Activated CD4-positive, alpha-beta T cell treated with anti-CD3 and anti-CD28 coated beads, Interleukin-2, Interleukin-6, amounts not matched to agents 100 ng/mL and 50 ng/mL, durations not matched to agents 16 hours and 8 hours (primary cell): ENCODE data around the gene KLHL17.
A peak's percentile ranks its signal among the peaks of the same experiment; 100 is the strongest.
"Not testable (repeated sequence)": the region's sequence is repeated elsewhere in the genome, so short reads cannot be mapped to it uniquely, and the experiment has no call there.

Source experiments
- DNase-seq: peaks from one replicate; pipeline ENCODE4 v3.0.0-alpha.2; 2020

Gene KLHL17

DNA sequence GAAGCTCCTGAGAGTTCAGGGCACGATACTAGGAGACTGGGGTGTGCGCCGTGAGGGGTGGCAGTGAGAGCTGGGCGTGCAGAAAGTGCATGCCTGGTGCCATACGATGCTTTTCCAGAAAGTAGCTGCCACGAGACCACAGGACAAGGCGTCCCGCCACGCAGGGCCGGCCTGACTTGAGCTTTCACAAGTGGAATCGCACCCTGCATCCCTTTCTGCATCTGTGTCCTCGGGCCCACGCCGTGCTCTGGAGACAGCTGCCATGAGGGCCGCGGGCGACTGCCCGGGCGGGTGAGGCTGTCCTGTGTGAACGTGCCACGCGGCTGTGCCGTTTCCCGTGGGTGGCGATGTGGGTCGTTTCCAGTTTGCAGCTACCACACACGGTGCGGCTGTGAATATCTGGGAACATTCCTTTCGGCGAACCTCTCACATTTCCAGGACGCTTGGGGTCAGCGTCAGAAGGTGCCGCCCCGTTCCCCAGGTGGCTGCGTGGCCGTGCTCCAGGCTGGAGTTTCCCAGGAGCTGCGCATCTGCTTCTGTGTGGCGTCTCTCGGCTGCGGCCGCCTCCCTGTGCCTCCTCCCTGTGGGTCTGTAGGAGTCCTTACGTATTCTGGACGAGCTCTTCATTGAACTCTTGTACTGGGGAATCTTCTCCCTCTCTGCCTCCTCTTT lies 22.5 kb downstream of the KLHL17 start:
- no peak for DNase-seq

DNA sequence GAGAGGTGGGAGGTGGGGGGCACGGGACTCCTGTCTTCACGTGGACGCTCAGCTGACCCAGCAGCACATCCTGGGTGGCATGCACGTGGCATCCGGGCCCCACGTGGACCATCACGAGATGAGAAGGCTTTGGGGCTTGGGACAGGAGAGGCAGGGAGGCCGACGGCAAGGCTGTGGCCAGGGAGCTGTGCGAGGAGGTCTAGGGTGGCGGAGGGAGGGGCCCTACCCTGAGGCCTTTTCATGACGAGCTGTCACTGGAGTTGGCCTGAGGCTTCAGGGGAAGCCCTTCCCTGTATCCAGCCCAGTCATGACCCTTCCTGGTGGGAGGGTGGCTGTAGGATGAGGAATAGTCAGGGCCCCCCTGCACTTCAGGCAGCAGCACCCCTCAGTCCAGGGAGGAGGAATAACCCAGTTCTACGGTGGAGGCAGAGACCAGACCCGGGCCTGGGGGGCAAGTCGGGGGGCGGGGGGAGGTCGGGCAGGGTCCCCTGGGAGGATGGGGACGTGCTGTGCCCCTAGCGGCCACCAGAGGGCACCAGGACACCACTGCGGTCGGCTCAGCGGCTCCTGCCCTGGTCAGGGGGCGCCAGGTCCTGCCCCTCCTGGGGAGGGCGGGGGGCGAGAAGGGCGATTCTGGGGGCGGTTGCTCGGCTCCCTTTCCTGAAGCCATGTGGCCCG lies 23.6 kb downstream of the KLHL17 start:
- peak; percentile 61 for DNase-seq

DNA sequence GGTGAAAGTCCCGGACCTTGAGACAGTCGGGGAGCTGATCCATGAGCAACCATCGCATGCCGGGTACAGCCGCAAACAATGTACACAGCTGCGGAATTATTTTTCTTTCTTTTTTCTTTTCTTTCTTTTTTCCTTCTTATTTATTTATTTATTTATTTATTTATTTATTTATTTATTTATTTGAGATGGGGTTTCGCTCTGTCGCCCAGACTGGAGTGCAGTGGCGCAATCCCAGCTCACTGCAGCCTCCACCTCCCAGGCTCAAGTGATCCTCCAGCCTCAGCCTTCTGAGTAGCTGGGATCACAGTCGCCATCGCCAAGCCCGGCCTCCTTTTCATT lies 24.1 kb downstream of the KLHL17 start:
- no peak for DNase-seq

DNA sequence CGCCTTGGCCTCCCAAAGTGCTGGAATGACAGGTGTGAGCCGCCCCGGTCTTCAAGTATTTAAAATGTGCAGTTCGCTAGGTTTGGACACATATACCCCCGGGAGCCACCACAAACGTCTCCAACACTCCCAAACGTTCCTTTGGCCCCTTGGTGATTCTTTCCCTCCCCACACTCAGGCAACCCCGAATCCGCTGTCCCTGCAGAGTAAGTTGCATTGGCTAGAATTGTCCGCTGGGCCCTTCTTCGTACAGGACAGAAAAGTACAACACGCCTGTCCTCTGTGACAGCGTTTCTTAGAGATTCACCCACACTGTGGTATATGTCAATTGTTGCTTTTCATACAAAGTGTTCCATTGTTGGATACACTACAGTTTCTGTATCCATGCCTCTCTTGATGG lies 24.7 kb downstream of the KLHL17 start:
- no peak for DNase-seq

DNA sequence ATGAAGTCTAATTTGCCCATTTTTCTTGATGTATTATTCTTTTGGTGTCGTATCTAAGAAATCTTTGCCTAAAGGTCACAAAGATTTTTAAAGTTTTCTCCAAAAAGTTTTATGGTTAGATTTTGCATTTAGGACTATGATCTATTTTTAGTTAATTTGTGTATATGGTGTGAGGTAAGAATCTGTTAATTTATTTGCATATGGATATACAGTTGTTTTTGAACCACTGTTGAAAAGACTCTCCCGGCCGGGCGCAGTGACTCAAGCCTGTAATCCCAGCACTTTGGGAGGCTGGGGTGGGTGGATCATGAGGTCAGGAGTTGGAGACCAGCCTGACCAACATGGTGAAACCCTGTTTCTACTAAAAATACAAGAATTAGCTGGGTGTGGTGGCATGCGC lies 27.7 kb downstream of the KLHL17 start:
- DNase-seq: not testable (repeated sequence)

DNA sequence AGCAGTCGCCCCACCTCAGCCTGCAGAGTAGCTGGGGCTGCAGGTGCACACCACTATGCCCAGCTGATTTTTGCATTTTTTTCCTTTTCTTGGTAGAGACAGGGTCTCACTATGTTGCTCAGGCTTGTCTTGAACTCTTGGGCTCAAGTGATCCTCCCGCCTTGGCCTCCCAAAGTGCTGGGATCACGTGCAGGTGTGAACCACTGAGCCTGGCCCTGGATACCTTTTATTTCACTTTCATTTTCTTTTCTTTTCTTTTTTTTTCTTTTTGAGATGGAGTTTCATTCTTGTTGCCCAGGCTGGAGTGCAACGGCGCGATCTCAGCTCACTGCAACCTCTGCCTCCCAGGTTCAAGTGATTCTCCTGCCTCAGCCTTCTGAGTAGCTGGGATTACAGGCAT lies 30.9 kb downstream of the KLHL17 start:
- DNase-seq: not testable (repeated sequence)

DNA sequence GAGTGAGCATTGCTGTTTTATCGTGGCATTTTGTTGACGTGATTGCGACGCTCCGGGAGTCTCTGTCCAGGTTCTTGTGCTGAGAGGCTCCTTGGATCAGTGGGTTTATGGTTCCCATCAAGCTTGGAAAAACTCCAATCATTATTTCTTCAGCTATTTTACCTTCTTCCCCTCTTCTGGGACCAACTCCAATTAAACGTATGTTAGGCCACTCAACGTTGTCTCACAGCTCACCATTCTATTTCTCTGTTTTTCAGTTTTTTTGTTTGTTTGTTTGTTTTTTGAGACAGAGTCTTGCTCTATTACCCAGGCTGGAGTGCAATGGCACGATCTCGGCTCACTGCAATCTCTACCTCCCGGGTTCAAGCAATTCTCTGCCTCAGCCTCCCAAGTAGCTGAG lies 31.5 kb downstream of the KLHL17 start:
- no peak for DNase-seq

DNA sequence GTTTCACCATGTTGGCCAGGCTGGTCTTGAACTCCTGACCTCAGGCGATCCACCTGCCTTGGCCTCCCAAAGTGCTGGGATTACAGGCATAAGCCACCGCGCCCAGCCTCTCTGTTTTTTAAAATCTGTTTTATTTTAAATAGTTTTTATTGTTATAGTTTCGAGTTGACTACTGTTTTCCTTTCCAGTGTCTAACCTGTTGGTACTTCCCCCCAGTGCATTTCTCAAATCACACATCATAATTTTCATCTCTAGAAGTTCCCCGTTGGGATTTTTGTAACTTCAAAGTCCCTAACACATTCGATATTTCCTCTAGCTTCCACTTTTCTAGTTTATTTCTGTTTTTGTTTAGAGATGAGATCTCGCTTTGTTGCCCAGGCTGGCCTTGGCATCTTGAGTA lies 32.0 kb downstream of the KLHL17 start:
- DNase-seq: peak; percentile 48

DNA sequence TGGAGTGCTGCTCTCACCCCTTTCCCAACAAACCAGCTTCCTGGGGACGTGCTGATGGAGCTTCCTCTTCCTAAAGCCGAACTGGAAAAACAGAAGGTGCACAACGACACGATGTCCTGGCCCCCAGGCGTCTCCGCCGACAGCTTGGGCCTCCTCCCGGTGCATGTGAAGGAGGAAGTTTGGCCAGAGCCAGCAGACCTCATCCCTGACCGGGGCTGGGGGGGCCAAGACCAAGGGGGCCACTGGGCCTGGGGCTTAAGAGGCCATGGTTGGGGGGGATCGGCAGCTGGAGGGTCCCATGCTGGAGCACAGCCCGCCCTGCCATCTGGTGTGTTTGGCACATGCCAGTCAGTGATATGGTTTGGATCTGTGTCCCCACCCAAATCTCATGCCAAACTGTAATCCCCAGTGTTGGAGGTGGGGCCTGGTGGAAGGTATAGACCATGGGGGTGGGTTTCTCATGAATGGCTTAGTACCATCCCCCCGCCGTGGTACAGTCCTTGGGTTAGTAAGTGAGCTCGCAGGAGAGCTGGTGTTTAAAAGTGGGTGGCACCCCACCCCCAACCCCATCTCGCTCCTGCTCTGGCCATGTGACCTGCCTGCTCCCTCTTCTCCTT lies 33.1 kb downstream of the KLHL17 start:
- DNase-seq: no peak

DNA sequence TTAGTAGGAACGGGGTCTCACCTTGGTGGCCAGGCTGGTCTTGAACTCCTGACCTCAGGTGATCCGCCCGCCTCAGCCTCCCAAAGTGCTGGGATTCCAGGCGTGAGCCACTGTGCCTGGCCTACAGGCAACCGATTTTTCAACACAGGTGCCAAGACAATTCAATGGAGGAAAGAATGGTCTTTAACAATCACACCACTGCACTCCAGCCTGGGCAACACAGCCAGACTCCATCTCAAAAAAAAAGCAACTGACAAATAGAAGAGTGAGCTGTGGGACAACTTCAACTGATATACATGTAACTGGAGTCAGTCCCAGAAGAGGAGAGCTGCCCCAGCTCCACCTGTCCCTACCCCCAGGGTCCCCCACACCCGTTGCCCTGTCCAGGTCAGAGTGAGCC lies 34.2 kb downstream of the KLHL17 start:
- DNase-seq: not testable (repeated sequence)

DNA sequence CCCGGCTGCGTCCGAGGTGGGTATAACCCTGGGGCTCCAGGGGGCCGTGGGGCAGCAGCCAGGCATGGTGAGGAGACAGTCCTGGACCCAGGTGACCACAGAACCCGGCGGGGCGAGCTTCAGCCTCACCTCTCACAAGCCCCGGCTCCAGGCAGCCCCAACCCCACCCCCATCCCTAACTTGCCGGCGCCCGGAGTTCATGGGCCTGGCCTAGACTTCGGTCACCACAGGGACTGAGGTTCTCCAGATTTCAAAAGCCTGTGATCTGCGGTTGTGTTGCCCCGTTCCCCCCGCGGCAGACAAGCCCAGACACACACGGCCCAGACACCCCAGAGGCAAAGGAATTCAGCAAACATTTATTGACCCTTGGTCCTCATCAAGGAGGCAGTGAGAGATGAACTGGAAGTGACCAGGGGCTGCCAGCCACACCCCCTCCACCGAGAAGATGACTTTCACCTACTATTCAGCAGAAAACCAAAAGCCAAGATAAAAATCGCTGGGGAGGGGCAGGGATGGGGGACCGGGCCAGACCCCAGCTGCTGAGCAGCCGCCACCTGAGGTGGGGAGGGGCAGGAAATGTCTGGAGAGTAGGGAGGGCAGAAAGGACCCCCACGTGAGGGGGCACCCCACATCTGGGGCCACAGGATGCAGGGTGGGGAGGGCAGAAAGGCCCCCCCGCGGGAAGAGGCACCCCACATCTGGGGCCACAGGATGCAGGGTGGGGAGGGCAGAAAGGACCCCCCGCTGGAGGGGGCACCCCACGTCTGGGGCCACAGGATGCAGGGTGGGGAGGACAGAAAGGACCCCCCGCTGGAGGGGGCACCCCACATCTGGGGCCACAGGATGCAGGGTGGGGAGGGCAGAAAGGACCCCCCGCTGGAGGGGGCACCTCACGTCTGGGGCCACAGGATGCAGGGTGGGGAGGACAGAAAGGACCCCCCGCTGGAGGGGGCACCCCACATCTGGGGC lies 35.6 kb downstream of the KLHL17 start:
- no peak for DNase-seq

DNA sequence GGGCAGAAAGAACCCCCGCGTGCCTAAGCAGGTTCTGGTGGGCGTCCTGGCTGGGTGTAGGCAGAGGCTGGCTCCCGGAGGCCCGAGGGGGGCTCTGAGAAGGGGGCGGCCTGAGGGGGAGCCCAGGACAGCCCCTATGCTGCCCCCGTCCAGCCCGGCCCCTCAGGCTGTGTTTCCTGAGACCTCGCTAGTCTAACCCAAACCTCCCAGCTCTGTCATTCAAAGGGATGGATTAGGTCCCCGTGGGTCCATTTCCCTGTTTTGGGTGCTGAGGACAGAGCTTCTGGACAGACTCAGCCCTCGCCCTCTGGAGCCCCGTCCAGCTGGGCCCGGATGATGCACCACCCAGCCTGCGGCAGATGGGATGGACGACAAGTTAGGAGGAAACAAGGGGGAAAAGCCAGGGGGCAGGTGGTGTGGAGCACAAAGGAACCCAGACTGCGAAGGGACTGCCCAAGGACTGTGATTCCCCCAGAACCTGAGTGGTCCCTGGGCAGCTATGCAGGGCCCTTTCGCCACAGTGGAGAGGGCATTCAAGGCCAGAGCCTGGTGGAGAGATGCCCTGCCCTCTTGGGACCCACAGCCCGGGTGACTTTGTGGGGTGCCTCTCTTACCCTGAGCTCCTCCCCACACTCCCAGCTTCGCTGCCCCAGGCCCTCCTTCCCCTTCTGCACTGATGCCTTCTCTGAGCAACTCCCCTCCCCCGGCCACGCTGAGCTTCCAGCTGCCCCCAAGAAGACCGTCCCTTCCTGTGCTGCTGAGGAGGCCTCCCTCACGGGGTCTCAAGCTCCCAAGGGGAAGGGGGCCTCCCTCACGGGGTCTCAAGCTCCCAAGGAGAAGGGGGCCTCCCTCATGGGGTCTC lies 36.7 kb downstream of the KLHL17 start:
- DNase-seq: no peak

DNA sequence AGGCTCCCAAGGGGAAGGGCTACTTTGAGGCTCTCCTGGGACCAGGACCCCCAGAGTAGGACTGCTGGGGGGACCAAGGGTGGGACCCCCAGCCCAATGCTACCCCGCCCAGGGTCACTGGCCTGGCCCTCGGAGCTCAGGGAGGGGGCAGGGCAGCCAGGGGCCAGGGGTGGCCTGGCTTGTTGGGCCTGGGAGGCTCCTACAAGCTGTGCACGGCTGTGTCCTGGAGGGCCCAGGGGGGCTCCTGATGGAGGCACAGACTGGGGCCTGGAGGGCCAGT lies 37.3 kb downstream of the KLHL17 start:
- DNase-seq: no peak

DNA sequence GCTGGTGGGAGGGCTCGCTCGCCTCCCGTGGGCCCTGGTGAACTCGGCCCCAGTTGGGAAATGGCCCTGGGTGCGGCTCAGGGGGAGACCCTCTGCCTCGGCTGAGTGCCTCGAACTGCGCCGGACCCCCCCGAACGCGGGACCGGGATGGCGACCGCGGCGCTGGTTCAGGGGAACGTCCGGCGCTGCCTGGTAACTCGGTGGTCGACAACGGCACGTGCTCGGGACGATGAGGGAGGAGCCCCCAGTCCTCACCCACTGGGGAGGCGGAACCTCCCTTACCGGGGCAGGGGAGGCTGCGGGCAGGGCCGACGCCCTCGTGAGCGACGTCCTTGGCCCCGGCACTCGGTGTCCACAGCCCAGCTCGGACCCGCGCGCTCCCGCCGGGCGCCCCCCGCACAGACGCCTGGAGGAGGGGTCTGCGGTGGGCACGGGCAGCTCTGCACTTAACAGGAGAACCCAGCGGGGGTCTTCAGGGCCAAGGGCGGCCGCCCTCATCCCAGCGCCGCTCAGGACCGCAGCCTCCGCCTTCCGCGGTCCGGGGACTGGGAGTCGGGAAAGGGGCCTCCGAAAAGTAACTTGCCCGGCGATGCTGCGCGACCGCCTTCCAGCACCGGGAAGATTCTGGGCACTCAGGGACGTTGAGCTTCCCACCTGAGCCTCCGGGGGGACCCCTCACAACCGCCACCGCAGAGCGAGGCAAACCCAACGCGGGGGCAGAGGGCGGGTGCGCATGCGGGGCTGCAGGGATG lies 37.8 kb downstream of the KLHL17 start:
- no peak for DNase-seq

DNA sequence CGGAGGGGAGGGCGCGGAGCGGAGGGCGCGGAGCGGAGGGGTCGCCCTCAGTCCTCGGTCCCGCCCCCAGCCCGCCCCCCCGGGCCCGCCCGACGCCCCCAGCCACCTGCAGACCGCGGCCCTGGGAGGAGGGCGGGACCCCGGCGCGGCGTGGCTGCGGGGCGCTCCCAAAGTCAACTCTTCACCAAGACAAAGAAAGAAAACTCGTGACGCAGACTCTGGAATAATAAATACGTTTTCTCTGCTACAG lies 38.3 kb downstream of the KLHL17 start:
- no peak for DNase-seq

DNA sequence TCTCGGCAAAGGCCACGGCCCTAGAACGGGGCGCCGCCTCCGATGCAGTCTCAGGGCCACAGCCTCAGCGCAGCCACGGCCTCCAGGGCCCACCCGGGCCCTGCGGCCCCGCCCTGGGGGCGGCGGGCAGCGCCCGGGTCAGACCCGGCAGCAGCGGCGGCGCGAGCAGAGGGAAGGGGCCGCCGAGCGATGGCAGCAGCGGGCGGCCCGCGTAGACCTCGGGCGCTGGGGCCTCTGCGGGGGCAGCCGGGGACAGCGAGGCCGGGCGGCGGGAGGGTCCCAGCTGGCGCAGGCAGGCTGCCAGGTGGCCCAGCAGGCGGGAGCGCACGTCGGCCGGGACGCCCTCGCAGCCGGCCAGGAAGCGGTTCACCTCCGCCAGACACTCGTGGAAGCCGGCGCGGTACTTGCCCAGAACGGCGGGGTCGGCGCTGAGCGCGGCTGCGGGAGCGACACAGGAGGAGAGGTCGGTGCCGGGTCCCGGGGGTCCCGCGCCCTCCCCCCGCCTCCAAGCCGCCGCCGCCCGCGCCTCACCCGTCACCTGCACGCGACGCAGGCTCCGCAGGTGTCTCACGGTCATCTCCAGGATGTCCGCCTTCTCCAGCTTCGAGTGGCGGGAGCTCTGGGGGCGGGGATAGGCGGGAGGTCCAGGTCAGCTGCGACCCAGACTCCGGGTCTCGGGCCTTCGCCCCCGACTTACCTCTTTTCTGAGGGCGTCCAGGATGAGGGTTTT lies 38.8 kb downstream of the KLHL17 start:
- DNase-seq: no peak

DNA sequence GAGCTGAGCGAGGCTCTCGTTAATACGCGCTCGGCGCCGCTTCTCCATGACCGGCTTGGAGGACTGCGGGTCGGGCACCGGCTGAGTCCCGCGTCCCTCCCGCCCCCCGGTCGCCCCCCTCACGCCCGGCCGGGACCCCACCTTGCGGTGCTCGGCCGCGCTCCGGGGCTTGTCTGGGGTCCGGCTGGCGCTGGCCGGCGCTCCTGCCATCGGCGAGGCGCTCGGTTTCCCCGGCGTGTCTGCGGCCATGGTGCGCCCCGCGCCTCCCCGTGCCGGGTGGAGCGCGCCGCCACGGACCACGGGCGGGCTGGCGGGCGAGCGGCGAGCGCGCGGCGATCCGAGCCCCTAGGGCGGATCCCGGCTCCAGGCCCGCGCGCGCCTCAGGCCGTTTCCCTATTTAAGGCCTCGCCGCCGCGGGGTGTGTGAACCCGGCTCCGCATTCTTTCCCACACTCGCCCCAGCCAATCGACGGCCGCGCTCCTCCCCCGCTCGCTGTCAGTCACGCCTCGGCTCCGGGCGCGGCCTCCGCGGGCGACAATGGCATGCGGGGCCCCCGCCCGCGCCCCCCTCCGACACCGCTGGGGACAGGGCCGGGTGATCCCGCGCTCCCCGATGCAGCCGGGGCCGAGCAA lies 39.5 kb downstream of the KLHL17 start, which contains the start of gene HES4:
TSS of gene HES4 (minus strand) at position 373 of the 632 bp plus-strand sequence. CDS start at position 249, 124 bp downstream.
- DNase-seq: peak; percentile 64

DNA sequence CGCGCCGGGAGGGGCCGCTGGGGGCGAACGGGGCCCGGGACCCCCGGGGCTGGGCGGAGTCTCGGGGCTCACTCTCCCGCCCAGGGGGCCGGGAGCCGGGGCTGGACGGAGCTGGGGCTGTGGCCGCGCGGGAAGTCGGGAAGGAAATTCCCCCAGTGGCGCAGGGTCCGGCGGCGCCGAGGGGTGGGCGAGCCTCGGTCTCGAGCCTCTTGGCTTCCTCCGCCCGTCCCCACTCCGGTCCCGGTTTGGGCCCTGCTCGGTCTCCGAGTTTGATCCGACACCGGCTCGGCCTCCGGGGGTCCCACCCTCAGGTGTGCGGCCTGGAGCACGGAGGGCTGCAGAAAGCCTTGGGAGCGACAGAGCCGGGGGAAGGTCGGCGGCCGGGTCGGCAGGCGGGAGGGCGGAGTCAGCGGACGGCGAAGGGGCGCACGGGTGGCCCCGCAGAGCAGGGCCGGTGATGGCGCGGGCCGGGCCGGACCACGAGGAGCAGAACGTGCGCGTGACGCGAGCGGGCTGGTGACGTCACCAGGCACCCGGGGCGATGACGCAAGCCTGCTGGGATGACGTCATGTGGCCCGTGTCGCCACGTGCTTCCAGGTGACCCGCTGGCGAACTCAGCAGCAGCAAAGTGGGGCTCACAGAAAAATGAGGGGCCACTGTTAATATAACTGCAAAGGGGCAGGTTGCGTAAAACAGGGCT lies 40.1 kb downstream of the KLHL17 start:
- peak; percentile 63 for DNase-seq

DNA sequence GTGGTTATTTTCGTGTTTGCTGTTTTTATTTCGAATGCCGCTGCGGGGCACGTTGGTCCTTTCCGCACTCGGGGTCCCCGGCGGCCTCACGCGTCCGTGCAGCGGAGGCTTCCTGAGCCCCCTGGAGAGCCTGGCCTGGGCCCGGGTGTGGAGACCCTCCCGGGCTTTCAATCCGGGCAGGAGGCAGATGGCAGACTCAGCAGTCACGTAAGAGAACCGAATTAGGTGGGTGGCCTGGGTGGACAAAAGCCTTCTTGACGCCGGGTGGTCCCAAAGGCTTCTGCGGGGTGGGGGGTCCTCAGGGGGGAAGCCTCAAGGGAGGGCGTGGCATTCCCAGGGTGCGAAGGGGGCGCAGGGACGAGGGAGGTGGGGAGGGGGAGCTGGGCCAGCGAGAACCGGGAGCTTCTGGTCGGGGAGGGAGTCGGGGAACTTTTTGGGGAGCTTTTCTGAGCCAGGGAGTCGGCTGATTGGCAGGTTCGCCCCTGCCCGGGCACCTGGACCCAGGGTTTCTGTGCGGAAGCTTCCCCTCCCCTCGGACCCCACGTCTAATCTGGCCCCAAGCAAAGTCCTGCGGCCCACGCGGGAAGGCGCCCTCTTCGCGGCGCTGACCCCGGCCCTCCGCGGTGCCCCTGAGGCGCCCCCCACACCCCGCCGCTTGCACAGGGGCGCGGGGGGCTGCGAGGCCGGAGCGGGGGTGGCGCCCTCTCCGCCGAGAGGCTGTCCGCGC lies 40.8 kb downstream of the KLHL17 start:
- no peak for DNase-seq
